Caki2 (cell line): ENCODE results near the gene ODF2. TPM values are rescaled to one million over a fixed set of nuclear protein-coding genes. Genes with fewer than 3 reads are reported as not detected.
"Not testable (repeated sequence)": the region's sequence is repeated elsewhere in the genome, so short reads cannot be mapped to it uniquely, and the experiment has no call there.

Source experiments
- DNase-seq: peaks from one replicate; pipeline ENCODE4 v3.0.0-alpha.2; 2015; ENCODE audit warnings: low read depth
- in situ Hi-C: cut with HindIII; loops from 2 replicates; pipeline ENCODE4 v1.10.0; 2016; ENCODE audit warnings: low sequenced_read_pairs, low pct_unique_long_range_greater_than_20kb, mixed read lengths
- total RNA-seq: library from RNA; depleted of rRNA; stranded (reverse); fragments of >200 nt; shearing (Covaris generic); gene quantifications from 2 replicates; pipeline ENCODE4 v1.2.3, GENCODE V29; 2014; ENCODE audit warnings: low replicate concordance

The ODF2 gene
- total RNA-seq, 1 experiment from 2014 or later, result 32.1 TPM

DNA sequence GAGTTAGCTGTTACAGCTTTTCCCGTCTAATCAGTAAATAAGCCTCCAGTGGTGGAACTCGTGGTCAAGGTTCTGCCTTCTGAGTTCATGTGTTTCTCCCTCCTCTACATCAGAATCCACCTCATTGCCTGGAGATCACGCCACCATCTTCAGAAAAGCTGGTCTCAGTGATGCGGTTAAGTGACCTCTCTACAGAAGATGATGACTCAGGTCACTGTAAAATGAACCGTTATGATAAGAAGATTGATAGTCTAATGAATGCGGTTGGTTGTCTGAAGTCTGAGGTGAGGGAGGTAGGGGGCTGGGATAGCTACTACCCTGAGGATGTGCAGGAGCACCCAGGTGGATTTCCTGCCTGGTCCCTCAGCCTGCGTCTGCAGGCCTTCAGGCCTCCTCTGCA is 13.3 kb downstream of the ODF2 start:
- in situ Hi-C loops, result no loop called here
- DNase-seq, result no peak

DNA sequence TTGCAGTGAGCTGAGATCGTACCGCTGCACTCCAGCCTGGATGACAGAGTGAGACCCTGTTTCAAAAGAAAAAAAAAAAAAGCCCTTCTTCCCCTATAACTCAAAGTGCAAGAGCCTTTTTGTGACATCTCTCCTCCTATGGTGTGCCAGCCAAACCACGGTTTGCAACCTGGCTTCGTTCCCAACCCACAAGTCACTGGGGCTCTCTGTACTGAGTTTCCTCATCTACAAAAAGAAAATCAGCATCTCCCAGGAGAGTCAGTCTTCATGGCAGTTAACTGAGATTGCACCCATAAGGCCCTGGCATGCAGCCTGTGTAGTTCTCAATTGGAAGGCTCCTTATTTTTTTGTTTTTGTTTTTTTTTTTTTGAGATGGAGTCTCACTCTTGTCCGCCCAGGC is 14.8 kb downstream of the ODF2 start:
- no peak for DNase-seq
- in situ Hi-C loops, result no loop called here

- in situ Hi-C loops, result no loop called here
- DNase-seq, result no peak
Measured at GRCh38 chr9:128473104-128473503, 17.3 kb downstream of the ODF2 start.

GRCh38 chr9:128475867-128476266 is 20.1 kb downstream of the ODF2 start:
- in situ Hi-C loops, result no loop called here
- no peak for DNase-seq

DNA sequence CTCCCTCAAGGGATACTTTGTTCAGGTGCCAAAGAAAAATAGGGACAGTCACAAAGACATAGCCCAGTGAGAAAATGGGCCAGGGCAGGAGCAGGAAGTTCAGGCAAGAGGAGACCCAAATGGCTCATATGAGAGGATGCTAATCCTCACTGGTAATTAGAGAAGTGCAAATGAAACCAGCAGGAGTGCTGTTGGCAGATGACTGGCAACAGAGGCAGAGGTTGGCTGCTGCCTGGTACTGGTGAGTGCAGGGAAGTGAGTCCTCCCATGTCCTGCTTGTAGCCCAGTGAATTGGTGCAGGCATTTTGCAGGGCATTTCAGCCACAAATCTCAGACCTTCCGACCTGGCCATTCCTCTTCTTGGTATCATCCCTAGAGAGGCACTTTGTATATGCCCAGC is 23.5 kb downstream of the ODF2 start:
- in situ Hi-C loops, result no loop called here
- no peak for DNase-seq

DNA sequence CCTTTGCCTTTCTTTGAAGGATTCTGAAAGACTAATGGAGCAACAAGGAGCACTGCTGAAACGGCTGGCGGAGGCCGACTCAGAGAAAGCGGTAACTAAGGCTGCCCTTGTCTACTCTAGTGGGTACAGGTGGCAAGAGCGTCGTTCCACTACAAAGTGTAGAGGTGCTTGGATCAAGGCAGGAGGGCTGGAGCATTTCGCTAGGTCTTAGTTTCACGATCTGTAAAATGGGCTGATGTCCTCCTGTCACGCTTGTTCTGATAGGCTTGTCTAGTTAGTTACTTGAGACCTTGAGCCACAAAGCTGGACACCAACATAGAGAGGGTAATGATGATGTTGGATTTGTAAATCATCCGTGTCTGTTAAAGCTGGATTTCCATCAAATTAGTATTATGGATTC is 25.8 kb downstream of the ODF2 start:
- in situ Hi-C loops, result no loop called here

GRCh38 chr9:128482186-128482585 is 26.4 kb downstream of the ODF2 start:
- DNase-seq, result no peak
- in situ Hi-C loops, result no loop called here

More for the DNA sequence above, 25.8 kb downstream of the ODF2 start:
- no peak for DNase-seq

DNA sequence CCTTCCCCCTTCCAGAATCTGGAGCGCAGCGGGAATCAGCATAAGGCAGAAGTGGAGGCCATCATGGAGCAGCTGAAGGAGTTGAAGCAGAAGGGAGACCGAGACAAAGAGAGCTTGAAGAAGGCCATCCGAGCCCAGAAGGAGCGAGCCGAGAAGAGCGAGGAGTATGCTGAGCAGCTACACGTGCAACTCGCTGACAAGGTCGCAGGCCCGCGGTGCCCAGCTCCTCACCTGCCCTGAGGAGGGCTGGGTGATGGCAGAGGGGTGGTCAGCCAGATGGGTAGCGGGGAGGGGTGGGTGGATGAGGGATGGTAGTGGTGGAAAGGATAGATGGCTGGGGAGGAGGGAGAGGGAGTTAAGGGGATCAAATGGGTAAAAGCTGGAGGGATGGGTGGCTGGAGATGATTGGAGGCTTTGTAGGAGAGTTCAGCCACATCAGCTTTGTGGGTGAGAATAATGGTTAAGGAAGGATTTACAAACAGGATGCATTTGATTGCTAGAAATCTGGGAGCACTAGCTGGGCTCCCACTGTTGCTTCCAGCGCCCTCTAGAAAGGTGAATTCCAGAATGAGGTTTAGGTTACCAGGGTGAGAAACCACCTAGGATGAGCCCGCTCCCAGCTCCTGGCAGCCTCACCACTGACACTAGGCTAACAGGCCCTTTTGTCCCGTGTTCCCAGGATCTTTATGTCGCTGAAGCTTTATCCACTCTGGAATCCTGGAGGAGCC is 29.0 kb downstream of the ODF2 start:
- in situ Hi-C loops, result no loop called here
- no peak for DNase-seq

DNA sequence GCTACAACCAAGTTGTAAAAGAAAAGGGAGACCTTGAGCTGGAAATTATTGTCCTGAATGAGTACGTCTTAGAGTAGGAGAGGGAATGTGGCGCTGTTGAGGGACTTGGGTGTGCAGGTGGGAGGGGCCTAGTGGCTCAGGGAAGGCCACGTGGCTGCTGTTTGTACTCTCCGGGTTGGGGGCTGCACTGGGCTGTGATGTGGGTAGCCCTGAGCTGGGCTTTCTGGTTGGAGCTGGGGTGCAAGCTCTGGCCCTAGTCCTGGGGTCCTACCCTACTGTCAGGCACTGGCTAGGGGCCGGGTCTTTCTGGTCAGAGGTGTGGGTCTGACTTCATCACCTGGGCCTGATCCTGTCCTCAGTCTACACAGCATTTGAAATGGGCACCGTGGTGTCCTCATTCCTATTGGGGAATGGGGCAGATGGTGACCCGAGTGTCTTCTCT is 29.6 kb downstream of the ODF2 start:
- no peak for DNase-seq
- in situ Hi-C loops, result no loop called here

DNA sequence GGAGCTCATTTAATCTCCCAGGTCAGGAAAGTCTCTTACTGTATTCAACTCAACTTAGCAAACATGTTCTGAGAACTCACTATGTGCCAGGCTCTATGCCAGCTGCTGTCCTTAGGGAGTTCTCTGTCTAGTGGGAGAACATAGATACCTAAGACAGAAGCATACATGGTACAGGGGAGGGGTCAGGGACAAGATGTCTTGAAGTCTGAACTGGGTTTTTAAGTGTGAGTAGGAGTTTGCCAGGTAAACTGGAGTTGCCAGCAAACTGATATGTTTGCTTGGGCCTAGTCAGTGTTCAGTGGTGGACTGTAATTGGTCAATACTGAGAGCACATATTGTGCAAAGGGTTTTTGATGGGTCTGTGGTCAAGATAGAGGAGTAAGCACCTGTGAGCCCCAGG is 30.4 kb downstream of the ODF2 start:
- in situ Hi-C loops, result no loop called here
- DNase-seq, result no peak

DNA sequence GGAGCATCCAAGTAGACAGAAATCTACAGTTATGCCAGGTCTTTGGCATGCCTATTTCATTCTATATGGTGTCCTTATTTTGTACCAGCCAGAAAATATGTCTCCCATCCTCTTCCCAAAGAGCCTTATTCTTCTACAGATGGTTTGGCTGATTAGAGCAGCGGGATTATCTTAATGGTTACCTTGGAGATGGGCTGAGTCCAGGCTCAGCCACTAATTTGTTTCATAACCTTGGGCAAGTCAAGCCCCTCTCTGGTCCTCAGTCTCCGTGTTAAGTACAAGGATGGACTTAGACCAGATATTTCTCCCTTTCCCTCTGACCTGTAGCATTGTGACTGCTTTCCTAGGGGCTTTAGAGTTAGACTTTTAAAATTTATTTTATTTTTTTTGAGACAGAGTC is 37.6 kb downstream of the ODF2 start:
- DNase-seq, result no peak
- in situ Hi-C loops, result no loop called here

- in situ Hi-C loops, result no loop called here
- DNase-seq, result no peak
Measured at GRCh38 chr9:128494108-128494745, 38.4 kb downstream of the ODF2 start.

DNA sequence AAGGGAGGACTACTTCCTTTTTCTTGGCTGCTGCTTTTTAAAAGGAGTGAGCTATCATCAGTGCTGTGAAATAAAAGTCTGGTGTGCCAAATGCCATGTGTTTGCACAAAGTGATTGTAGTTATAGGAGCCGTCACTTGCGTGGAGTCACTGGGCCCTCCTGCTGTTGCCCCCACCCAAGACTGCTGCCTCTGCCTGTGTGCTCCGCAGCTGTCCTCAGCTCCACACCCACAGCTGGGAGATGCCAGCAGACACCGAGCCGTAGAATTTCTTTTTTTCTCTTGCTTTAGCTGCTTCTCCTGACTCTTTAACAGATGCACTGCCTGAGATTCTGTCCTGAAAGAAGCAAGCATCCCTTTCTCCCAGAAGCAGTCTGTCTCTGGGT is 38.9 kb downstream of the ODF2 start:
- DNase-seq, result no peak
- in situ Hi-C loops, result no loop called here

GRCh38 chr9:128495296-128495695 is 39.5 kb downstream of the ODF2 start:
- in situ Hi-C loops, result no loop called here
- no peak for DNase-seq

DNA sequence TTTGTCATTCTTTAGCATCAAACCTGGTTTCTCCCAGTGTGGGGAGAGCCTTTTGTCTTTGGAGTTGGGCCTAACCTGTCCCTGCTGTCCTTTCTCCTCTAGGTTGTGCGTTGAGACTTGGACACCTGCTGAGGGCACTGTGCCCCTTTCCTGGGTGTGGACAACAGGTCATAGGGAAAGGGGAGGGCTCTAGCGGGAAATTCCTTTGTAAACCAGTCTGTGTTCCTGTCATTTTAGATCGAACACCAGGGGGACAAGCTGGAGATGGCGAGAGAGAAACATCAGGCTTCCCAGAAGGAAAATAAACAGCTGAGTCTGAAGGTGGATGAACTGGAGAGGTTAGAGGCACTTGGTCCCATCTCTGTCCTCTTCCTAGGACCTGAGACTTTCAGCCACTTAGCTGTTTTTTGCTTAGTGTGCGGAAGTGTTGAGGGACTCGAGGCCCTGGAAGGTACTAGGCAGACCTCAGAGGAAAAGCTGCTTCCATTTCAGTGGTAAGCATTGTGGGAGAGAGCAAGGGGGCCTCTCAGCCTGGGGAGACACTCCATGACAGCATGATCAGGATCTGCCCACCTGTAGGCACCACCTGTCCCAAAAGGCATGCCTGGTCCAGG is 40.1 kb downstream of the ODF2 start:
- no peak for DNase-seq
- in situ Hi-C loops, result no loop called here

GRCh38 chr9:128497824-128498610 is 42.2 kb downstream of the ODF2 start:
- no peak for DNase-seq
- in situ Hi-C loops, result no loop called here

DNA sequence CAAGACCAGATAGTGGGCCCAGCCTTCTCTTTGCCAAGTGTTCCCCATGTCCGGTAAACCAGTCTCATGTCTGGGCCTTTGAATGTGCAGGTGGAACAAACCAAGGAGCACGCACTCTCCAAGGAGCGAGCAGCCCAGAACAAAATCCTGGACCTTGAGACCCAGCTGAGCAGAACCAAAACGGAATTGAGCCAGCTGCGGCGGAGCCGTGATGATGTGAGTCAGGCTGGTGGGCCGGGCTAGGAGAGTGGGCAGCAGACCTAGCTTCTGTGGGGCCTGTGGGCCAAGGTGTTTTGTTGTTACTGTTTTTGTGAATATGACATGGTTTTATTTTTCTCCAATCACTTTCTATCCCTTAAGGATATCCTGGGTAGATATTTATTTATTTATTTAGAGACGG is 43.1 kb downstream of the ODF2 start:
- in situ Hi-C loops, result no loop called here
- no peak for DNase-seq

DNA sequence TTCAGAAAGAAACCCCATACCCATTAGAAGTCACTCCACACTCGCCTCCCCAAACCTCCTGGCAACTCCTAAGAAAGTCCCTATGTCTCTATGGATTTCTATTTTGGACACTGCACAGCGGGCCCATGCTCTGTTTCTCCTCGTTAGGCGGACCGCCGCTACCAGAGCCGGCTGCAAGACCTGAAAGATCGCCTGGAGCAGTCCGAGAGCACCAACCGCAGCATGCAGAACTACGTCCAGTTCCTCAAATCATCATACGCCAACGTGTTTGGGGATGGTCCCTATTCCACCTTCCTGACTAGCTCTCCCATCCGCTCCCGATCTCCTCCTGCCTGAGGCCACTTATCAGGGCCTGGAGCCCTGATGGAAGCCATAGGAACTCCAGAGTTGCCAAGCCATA is 44.1 kb downstream of the ODF2 start:
- no peak for DNase-seq
- in situ Hi-C loops, result no loop called here

DNA sequence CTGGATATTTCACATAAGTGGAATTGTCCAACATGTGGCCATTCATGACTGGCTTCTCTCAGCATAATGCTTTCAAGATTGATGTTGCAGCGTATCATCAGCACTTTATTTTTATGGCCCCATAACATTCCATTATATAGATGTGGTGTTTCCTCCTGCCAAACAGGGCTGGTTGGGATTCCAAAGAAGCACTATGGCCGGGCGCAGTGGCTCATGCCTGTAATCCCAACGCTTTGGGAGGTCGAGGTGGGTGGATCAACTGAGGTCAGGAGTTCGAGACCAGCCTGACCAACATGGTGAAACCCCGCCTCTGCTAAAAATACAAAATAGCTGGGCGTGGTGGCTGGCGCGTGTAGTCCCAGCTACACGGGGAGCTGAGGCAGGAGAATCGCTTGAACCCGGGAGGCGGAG is 47.6 kb downstream of the ODF2 start:
- in situ Hi-C loops, DNase-seq: not testable (repeated sequence)
